Activated CD4-positive, alpha-beta T cell treated with anti-CD3 and anti-CD28 coated beads, Interleukin-2, amount 10 ng/mL, durations not matched to agents 24 days and 14 days (primary cell): Measurements from ENCODE around the gene CA5B. TPM values are rescaled to one million over a fixed set of nuclear protein-coding genes. Genes with fewer than 3 reads are reported as not detected.
"Not testable (repeated sequence)": the region's sequence is repeated elsewhere in the genome, so short reads cannot be mapped to it uniquely, and the experiment has no call there.

ENCODE experiments used
- DNase-seq: peaks from one replicate; pipeline ENCODE4 v3.0.0; 2022
- H3K27ac Mint-ChIP-seq: one replicate; pipeline ENCODE4 v1.8.0; 2022; ENCODE audit warnings: mild to moderate bottlenecking, mixed read lengths
- H3K27me3 Mint-ChIP-seq: one replicate; pipeline ENCODE4 v1.8.0; 2022; ENCODE audit warnings: mixed read lengths
- H3K36me3 Mint-ChIP-seq: one replicate; pipeline ENCODE4 v1.8.0; 2022; ENCODE audit warnings: low read depth, mild to moderate bottlenecking, mixed read lengths
- H3K4me1 Mint-ChIP-seq: one replicate; pipeline ENCODE4 v1.8.0; 2021; ENCODE audit warnings: mixed read lengths
- H3K4me3 Mint-ChIP-seq: one replicate; pipeline ENCODE4 v1.8.0; 2022; ENCODE audit warnings: mild to moderate bottlenecking, moderate library complexity, mixed read lengths
- H3K9me3 Mint-ChIP-seq: one replicate; pipeline ENCODE4 v1.8.0; 2021; ENCODE audit warnings: mixed read lengths
- intact Hi-C: fragments of 100-400 bp; cut with micrococcal nuclease; formaldehyde crosslinking; loops from one replicate; pipeline ENCODE4 v1.15.1; 2023
- total RNA-seq: library from RNA; stranded (reverse); gene quantifications from 2 replicates; pipeline ENCODE4 v1.2.3, GENCODE V29; 2022

CA5B gene
- total RNA-seq, 1 donor from 2014 or later: 4.7 TPM

- DNase-seq: no peak
- Mint-ChIP-seq H3K27me3 (no peaks in the 10 kb centered on the region), H3K4me1 (peaks cover 21% of the 10 kb centered on the region), H3K9me3 (no peaks in the 10 kb centered on the region), H3K36me3 (peaks cover 7% of the 10 kb centered on the region), H3K4me3 (peak overlapping the region; percentile 90), H3K27ac (peak overlapping the region; percentile 76)
- intact Hi-C loops: no loop called here
These were observed 696 bp upstream of the CA5B start for GRCh38 chrX:15737190-15737958.

DNA sequence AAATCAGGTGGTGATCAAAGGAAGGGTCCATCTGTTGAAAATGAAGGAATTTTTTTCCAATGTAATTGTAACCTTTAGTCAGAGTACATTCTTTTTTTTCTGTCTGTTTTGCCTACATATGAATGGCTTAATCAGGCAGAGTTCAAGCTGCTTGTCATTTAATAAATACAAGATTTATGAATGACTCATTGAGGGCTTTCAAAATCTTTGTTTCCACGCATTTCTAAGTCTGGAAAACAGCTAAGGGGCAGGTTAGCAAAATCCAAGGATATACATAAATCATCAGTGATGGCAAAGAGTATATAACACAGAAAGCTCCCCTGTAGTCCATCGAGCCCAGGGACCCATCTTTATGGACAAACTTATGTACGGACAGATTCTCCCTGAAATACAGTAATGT lies 1.8 kb downstream of the CA5B start:
- peaks cover 21% of the 10 kb centered on the region for H3K4me1 Mint-ChIP-seq
- H3K4me3 Mint-ChIP-seq: no peak overlapping the region
- intact Hi-C loops: no loop called here

GRCh38 chrX:15744181-15744867 lies 6.3 kb downstream of the CA5B start:
- intact Hi-C loops: no loop called here
- peak; percentile 37 for DNase-seq
- peaks cover 9% of the 10 kb centered on the region for H3K36me3 Mint-ChIP-seq
- no peaks in the 10 kb centered on the region for H3K9me3 Mint-ChIP-seq
- H3K4me1 Mint-ChIP-seq: peaks cover 16% of the 10 kb centered on the region
- no peak overlapping the region for H3K27ac Mint-ChIP-seq
- H3K4me3 Mint-ChIP-seq: no peak overlapping the region
- H3K27me3 Mint-ChIP-seq: no peaks in the 10 kb centered on the region

More for the DNA sequence above, 1.8 kb downstream of the CA5B start:
- H3K36me3 Mint-ChIP-seq: peaks cover 9% of the 10 kb centered on the region
- DNase-seq: peak; percentile 8
- no peaks in the 10 kb centered on the region for H3K27me3 Mint-ChIP-seq
- no peaks in the 10 kb centered on the region for H3K9me3 Mint-ChIP-seq
- H3K27ac Mint-ChIP-seq: no peak overlapping the region

- intact Hi-C loops: no loop called here
- peak; percentile 3 for DNase-seq
- Mint-ChIP-seq H3K36me3 (peaks cover 9% of the 10 kb centered on the region), H3K9me3 (no peaks in the 10 kb centered on the region), H3K27me3 (no peaks in the 10 kb centered on the region), H3K27ac (no peak overlapping the region), H3K4me1 (peaks cover 21% of the 10 kb centered on the region), H3K4me3 (no peak overlapping the region)
These were observed 7.1 kb downstream of the CA5B start for GRCh38 chrX:15745179-15745578.

DNA sequence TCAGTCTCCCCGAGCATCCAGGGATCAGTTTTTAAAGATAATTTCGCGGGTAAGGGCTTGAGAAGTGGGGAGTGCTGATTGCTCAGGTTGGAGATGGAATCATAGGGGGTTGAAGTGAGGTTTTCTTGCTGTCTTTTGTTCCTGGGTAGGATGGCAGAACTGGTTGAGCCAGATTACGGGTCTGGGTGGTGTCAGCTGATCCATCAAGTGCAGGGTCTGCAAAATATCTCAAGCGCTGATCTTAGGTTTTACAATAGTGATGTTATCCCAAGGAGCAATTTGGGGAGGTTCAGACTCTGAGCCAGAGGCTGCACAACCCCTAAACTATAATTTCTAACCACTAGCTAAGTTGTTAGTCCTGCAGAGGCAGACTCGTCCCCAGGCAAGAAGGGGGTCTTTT lies 8.6 kb downstream of the CA5B start:
- H3K9me3 Mint-ChIP-seq, H3K36me3 Mint-ChIP-seq, DNase-seq, intact Hi-C loops, H3K27me3 Mint-ChIP-seq, H3K27ac Mint-ChIP-seq, H3K4me3 Mint-ChIP-seq: not testable (repeated sequence)
- H3K4me1 Mint-ChIP-seq: peaks cover 33% of the 10 kb centered on the region

DNA sequence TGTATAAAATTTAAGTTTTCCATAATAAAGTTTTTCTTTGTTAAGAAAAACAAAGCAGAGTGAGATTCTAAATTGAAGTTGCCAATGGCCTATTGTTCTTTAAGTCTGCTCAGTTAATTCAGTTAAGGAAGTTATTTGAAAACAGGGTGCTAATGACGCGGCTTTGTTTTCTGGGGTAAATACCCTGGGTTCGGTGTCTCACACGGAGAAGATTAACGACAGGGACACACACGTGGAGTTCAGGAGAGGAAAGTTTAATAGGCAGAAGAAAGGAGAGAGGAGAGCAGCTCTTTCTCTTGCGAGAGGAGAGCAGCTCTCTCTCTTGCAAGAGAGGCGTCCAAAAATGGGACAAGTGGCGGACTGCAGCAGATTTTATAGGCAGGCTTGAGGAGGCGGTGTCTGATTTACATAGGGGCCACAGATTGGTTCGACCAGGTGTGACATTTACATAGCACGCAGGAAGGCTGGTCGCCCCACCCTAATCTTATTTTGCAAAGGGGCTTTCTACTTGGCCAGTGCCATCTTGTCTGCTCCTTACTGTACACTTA lies 9.6 kb downstream of the CA5B start:
- Mint-ChIP-seq H3K4me1 (peaks cover 33% of the 10 kb centered on the region), H3K36me3 (peaks cover 4% of the 10 kb centered on the region), H3K4me3 (no peak overlapping the region), H3K9me3 (no peaks in the 10 kb centered on the region), H3K27ac (no peak overlapping the region), H3K27me3 (no peaks in the 10 kb centered on the region)
- DNase-seq: no peak
- intact Hi-C loops: no loop called here

GRCh38 chrX:15748841-15749240 lies 10.8 kb downstream of the CA5B start:
- Mint-ChIP-seq H3K4me3 (no peak overlapping the region), H3K36me3 (peaks cover 4% of the 10 kb centered on the region), H3K27ac (peak overlapping the region; percentile 62), H3K27me3 (no peaks in the 10 kb centered on the region), H3K9me3 (no peaks in the 10 kb centered on the region), H3K4me1 (peaks cover 36% of the 10 kb centered on the region)
- no peak for DNase-seq
- intact Hi-C loops: no loop called here

DNA sequence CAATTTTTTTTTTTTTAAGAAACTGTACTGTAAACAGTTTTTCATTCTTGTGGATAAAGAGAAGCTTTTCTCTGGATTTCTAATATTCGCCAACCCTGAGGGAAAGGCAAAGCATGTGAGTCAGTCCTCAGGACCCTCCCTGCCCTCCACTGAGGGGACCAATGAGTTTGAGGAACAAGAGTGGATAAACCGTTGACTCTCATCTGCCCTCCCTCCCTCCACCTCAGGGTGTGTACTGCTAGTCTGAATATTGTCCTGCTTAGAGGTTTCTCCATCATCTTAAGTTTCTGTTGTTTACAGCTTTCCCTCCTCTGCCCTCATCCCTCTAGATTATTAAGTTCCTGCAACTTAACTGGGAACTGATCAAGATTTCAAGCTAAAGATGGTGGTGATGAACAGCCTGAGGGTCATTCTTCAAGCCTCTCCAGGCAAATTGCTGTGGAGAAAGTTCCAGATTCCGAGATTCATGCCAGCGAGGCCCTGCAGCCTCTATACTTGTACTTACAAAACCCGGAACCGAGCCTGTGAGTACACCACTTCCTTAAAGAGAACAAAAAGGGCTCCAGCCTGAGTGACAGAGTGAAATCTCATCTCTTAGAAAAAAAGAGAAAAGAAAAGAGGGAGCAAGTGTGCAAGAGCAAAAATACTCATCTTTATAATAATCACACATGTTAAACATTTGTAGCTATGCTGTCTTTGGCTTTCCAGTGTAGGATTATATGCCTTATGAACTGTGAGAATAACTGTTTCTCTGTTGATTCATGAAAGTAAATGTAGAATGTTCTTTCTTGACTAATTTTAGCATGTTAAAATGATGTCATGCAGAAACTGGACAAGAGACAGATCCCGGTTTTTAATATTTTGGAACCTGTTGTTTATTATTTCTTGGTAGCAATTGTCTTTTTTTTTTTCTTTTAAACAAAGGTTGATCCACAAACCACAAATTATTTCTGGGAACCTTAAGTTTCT lies 11.9 kb downstream of the CA5B start:
- Mint-ChIP-seq H3K27ac (peak overlapping the region; percentile 92), H3K4me1 (peaks cover 36% of the 10 kb centered on the region), H3K9me3 (no peaks in the 10 kb centered on the region), H3K36me3 (peaks cover 2% of the 10 kb centered on the region), H3K4me3 (peak overlapping the region; percentile 76), H3K27me3 (no peaks in the 10 kb centered on the region)
- DNase-seq: peak; percentile 76
- intact Hi-C loops: loop anchor here (1.0 to 5.0 kb wide), 3 partner anchors 12 to 102 kb away; partner anchors contain the start of genes AP1S2 and CA5B

DNA sequence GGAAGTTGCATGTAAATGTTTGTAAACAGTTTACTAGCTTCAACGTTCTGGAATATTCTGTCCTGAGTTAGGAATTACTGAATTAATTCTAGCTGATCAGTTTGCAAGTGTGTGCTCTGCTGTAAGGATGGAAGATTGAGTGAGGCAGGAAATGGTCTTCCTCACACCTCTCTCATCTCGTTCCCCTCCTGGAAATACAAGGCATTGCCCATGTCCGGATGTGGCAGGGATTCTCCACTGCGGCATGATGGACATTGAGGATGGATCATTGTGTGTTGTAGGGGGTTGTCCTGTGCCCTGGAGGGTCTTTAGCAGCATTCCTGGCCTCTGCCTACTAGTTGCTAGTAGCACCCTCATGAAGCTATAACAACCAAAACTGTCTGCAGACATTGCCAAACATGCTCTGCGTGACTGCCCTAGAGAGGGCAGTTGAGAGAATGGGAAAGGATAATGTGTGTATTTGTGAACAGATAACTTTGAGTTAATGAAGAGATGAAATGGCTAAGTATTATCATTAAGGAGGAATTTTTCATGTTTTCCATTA lies 12.6 kb downstream of the CA5B start:
- H3K4me1 Mint-ChIP-seq: peaks cover 36% of the 10 kb centered on the region
- H3K4me3 Mint-ChIP-seq: peak overlapping the region; percentile 38
- H3K27me3 Mint-ChIP-seq: no peaks in the 10 kb centered on the region
- H3K36me3 Mint-ChIP-seq: peaks cover 2% of the 10 kb centered on the region
- DNase-seq: peak; percentile 69
- H3K9me3 Mint-ChIP-seq: no peaks in the 10 kb centered on the region
- intact Hi-C loops: loop anchor here (1.0 to 5.0 kb wide), 3 partner anchors 12 to 102 kb away; partner anchors contain the start of genes AP1S2 and CA5B
- H3K27ac Mint-ChIP-seq: peak overlapping the region; percentile 92

GRCh38 chrX:15751155-15751819 lies 13.2 kb downstream of the CA5B start:
- DNase-seq: peak; percentile 73
- peak overlapping the region; percentile 38 for H3K4me3 Mint-ChIP-seq

DNA sequence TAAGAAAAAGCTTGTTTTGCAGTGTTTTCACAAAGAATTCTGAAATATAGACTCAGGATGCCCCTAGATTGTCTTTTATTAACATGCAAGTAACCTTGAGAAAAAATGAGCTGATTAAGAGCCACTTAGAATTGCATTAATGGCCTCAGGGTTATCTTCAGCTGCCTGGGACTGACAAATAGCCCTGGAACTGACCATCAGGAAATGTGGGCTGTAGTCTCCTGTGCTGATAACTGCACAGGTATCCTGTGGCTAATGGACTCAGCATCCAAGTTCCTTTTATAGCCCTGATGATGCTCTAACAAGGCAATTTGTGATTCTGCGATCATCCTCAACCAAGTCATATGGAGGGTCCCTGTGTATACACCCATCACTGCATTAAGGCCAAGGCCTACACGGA lies 17.0 kb downstream of the CA5B start:
- Mint-ChIP-seq H3K27me3 (no peaks in the 10 kb centered on the region), H3K4me1 (peaks cover 28% of the 10 kb centered on the region), H3K27ac (no peak overlapping the region), H3K9me3 (no peaks in the 10 kb centered on the region), H3K4me3 (no peak overlapping the region), H3K36me3 (peaks cover 8% of the 10 kb centered on the region)
- no peak for DNase-seq
- intact Hi-C loops: no loop called here

More at GRCh38 chrX:15751155-15751819, 13.2 kb downstream of the CA5B start:
- H3K27ac Mint-ChIP-seq: peak overlapping the region; percentile 92
- peaks cover 2% of the 10 kb centered on the region for H3K36me3 Mint-ChIP-seq
- no peaks in the 10 kb centered on the region for H3K27me3 Mint-ChIP-seq
- intact Hi-C loops: loop anchor here (2.0 to 5.0 kb wide), 2 partner anchors 66 to 101 kb away; partner anchors contain the start of gene AP1S2
- H3K9me3 Mint-ChIP-seq: no peaks in the 10 kb centered on the region
- peaks cover 36% of the 10 kb centered on the region for H3K4me1 Mint-ChIP-seq

DNA sequence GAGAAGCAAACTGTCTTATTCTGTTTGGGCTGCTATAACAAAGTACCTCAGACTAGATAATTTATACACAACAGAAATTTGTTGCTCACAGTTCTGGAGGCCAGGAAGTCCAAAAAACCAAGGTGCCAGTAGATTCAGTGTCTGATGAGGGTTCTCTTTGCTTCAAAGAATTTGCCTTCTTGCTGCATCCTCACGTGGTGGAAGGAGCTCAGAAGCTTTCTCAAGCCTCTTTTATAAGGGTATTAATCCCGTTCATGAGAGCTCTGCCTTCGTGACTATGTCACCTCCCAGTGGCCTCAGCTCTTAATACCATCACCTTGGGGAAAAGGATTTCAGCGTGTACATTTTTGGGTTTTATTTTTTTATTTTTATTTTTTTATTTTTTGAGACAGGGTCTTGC lies 20.1 kb downstream of the CA5B start:
- Mint-ChIP-seq H3K36me3 (peaks cover 8% of the 10 kb centered on the region), H3K4me1 (peaks cover 16% of the 10 kb centered on the region), H3K27me3 (no peaks in the 10 kb centered on the region), H3K4me3 (no peak overlapping the region), H3K9me3 (no peaks in the 10 kb centered on the region), H3K27ac (no peak overlapping the region)
- DNase-seq: no peak
- intact Hi-C loops: no loop called here
